HuH-7.5 (cell line): ENCODE results near the gene TMEM253.

ENCODE experiments used
- DNase-seq: peaks from one replicate; pipeline ENCODE4 v3.0.0; 2011; ENCODE audit warnings: low spot score

TMEM253 gene

DNA sequence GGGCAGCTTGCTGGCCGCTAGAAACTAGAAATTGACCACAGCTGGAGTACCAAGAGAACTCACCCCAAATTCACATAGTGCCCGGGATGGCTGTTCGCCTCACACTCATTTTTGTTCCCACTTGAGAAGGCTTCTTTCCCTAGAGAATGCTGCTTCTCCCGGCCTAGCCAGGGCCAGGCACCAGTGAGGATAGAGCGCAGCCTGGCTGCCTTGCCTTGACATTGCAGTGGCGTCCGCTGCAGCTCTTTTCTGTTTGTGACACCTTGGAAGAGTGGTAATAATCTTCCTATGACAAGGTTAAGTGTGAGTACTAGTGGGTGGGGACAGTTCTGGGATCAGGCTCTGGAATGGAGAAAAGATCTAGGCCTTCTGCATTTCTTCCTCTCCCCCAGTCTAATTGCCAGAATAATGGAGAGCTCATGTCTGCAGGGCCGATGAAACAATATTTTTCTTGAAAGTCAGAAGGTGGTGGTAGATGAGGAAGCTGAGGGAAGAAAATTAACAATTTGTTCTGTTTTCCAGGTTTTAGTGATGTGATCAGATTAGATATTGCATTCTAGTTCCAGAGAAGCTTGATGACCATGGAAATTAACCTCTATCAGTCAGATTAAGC lies 3.7 kb downstream of the TMEM253 start:
- peak; percentile 61 for DNase-seq

DNA sequence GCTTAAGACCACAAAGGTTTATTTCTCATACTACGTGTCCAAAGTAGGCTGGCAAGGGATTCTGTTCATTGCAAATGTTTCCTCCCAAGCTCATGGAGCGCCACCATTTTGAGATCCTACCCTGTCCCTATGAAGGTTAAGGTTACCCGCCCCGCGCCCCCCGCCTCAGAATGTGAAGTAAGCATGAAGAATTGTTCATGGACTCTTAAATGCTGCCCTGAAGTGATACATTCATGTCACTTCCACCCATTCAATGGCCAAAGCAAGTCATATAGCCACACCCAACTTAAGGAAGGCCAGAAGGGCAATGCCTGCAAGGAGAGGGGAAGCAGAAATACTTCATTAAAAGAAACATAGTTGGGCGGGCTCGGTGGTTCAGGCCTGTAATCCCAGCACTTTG lies 4.2 kb downstream of the TMEM253 start:
- peak; percentile 3 for DNase-seq

DNA sequence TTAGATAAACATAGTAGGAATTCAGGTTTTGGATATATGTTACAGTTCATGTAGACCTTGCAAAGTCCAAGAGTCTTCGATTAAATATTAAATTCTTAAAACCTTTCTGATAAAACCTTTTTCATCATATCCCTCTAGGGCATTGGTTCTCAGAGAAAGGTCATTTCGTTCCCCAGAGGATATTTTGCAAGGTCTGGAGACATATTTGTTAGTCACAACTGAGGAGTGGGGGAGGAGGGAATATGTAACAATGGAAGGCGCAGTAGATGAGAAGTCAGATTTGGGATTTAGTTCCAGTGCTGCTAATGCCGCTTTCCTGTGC lies 5.3 kb downstream of the TMEM253 start:
- no peak for DNase-seq

DNA sequence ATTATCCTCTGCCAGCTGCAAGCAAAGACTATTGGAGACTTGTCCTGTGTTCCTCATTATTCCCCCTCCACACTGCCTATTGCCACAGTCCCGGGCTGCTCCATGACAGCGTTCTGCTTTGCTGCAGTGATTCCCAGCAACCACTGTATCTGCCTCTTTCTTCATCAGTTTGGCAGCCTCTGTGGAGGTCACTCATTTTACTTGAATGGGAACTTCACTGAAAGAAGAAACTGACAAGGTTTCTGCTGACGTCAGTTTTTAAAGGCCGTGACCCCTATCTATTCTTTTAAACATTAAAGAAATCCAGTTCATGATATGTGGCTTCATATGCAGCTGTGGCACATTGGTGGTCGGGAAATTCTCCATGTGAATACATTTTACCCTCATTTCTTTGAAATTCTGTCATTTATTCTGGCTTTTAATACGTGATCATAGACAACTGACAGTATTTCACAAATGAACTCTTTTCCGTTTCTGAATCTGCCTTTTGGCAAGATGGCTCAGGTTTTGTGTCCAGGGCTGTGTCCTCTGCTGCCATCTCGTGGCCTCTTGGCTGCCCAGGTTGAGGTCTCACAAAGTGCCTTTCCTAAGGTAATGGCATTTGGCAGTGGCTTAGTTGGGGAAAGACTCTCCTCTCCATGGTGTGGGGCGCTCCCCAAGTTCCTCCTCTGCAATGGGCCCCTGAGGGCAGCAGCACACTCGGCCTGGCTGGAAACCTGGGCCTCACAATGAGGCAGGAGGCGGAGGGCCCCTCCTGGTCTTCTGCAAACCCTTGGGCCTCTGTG lies 5.8 kb downstream of the TMEM253 start:
- DNase-seq = peak; percentile 53

GRCh38 chr14:21107283-21107800 lies 6.5 kb downstream of the TMEM253 start:
- DNase-seq = no peak

DNA sequence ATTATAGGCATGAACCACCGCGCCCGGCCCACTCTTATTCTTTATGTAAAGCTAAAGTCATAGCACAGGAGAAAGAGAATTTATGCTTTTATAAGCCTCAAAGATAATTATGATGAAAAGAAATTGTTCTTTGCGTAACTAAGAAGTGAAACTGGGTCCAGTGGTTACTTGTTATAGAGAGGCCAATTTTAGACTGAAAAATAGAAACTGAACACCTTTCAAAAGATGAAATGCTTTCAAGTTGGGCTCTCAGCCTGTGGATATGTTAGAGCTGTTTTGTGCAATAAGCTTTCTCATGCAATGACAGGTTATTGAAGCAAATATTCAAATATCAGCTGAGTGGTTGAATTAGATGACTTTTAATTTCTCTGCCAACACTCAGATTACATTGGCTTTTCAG lies 7.9 kb downstream of the TMEM253 start:
- DNase-seq = no peak

GRCh38 chr14:21109377-21110138 lies 8.7 kb downstream of the TMEM253 start:
- no peak for DNase-seq

DNA sequence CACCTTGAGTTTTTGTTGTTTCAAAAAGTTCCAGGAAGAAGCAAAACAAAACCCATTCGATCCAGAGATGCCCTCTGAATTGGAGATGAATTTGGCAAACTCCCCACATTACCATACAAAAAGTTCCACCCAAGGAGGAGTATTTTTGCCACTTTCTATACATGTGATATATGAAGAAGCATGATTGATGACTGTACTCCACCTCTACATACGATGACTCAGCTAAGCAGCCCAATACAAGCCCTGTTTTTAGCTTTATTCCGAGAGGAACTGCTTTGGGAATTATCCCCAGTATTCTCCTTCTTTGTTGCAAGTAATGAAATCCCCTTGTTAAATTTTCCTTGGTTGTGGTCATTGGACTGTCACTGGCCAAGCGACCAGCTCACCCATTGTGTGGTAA lies 11.4 kb downstream of the TMEM253 start:
- DNase-seq = no peak

- no peak for DNase-seq
These were observed 12.5 kb downstream of the TMEM253 start for GRCh38 chr14:21113369-21113768.

- DNase-seq = no peak
These were observed 18.1 kb downstream of the TMEM253 start for GRCh38 chr14:21118933-21119332.

- DNase-seq = no peak
These were observed 19.8 kb downstream of the TMEM253 start for GRCh38 chr14:21120686-21121085.

GRCh38 chr14:21121122-21121521 lies 20.3 kb downstream of the TMEM253 start:
- DNase-seq = no peak

GRCh38 chr14:21123429-21123828 lies 22.6 kb downstream of the TMEM253 start:
- DNase-seq = no peak

- no peak for DNase-seq
These were observed 33.0 kb downstream of the TMEM253 start for GRCh38 chr14:21133901-21134300.

DNA sequence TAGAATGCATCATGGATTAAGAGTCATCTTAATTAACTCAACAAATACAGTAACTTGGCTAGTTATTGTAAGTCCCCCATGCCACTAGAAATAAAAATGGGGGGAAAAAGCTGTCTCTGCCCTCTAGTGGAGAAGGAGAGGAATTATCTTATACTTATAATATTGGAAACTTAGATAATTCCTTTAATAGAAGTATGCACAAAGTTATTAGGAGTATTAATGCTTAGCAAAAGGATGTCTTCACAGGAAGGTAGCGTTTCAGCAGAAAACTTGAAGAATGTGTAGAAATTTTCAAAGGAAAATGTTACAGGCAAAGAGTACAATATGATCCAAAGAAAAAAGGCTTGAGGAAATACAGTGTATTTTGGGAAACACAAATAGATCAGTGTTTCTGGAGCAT lies 35.2 kb downstream of the TMEM253 start:
- DNase-seq = peak; percentile 10

GRCh38 chr14:21142357-21142756 lies 41.5 kb downstream of the TMEM253 start:
- no peak for DNase-seq

- DNase-seq = no peak
These were observed 44.6 kb downstream of the TMEM253 start for GRCh38 chr14:21145437-21145836.

DNA sequence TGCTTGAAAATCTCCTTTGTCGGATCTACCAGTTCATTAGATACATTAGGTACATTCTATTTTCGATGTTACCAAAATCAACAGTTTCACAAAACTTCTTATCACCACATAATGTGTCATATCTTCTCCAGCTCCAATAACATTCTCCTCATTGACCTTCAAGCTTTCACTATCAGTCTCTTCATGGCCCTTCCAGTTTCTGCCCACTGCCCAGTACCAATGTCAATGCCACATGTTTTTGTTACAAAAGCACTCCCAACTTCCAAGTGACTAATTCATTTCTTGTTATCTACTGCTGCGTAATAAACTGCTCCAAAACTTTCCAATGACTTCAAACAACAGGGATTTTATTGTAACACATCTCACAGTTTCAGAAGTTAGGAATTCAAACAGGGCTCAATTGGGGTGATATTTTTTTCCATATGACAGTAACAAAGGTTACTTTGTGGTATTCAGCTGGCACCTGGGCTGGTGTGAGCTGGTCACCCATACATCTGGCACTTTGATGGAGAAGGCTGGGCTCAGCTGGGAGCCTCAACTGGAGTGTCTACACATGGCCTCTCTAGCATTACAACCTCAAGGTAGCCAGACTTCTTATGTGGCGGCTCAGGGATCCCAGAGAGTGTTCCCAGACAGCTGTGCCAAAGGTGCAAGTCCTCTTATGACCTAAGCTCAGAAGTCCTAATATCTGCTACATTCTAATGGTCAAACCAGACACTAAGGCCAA lies 48.9 kb downstream of the TMEM253 start:
- no peak for DNase-seq
